Measurements from ENCODE around the gene CAMK2N1. TPM values are rescaled to one million over a fixed set of nuclear protein-coding genes. Genes with fewer than 3 reads are reported as not detected.
A peak's percentile ranks its signal among the peaks of the same experiment; 100 is the strongest.

Gene CAMK2N1
- total and polyA plus RNA-seq, 2 of the 13 experiments (the other 11 are each of a cell fraction or from before 2014, with no cell fraction given): 38.0 to 38.6 TPM

- TF ChIP-seq ZNF687 (CRISPR knock-in tag; IDR thresholded peaks at IDR 0.05) (peak; percentile 45), ZNF746 (CRISPR knock-in tag; IDR thresholded peaks at IDR 0.05) (no peak), ZNF563 (CRISPR knock-in tag; IDR thresholded peaks at IDR 0.05) (no peak), SOX6 (IDR thresholded peaks at IDR 0.05) (no peak), SOX6 (CRISPR knock-in tag; IDR thresholded peaks at IDR 0.05) (peak; percentile 50; the same call in 1 of the 2 replicates), ZNF800 (CRISPR knock-in tag; IDR thresholded peaks at IDR 0.05) (no peak), JUNB (CRISPR knock-in tag; IDR thresholded peaks at IDR 0.05; ENCODE audit: borderline replicate concordance) (no peak), HES4 (CRISPR knock-in tag; IDR thresholded peaks at IDR 0.05; ENCODE audit: borderline replicate concordance) (no peak), KLF16 (CRISPR knock-in tag; IDR thresholded peaks at IDR 0.05) (peak in 1 of 2 experiments; percentile 71; a peak in 1 of 4 replicates), TCF7 (IDR thresholded peaks at IDR 0.05; ENCODE audit: low read depth) (no peak), ZNF317 (CRISPR knock-in tag; IDR thresholded peaks at IDR 0.05) (no peak), CENPT (CRISPR knock-in tag; IDR thresholded peaks at IDR 0.05; ENCODE audit: low read depth) (no peak), ZNF616 (CRISPR knock-in tag; IDR thresholded peaks at IDR 0.05; ENCODE audit: low read depth) (no peak), EHMT2 (IDR thresholded peaks at IDR 0.05; ENCODE audit: borderline replicate concordance, low read depth, low read length) (no peak), PAF1 (CRISPR knock-in tag; IDR thresholded peaks at IDR 0.05) (no peak), ZBTB21 (CRISPR knock-in tag; IDR thresholded peaks at IDR 0.05) (no peak), ZNF570 (CRISPR knock-in tag; IDR thresholded peaks at IDR 0.05; ENCODE audit: borderline replicate concordance) (no peak), ZBED4 (CRISPR knock-in tag; IDR thresholded peaks at IDR 0.05; ENCODE audit: borderline replicate concordance) (0 out of 2 replicates have a peak, but pooled peaks have one; percentile 20)
Observed at GRCh38 chr1:20493839-20494608, 8.0 kb upstream of the CAMK2N1 start (continued).
